Mucosa of descending colon (tissue), 3 donors: ENCODE measurements around the gene RPL41. TPM values are rescaled to one million over a fixed set of nuclear protein-coding genes. Genes with fewer than 3 reads are reported as not detected.

Experiments
- ATAC-seq: fragments of 200-7000 bp; cut with Tn5 transposase; one replicate; pipeline ENCODE4 v1.9.1; 2020; ENCODE audit warnings: mild to moderate bottlenecking, moderate library complexity
- DNase-seq, 3 donors: peaks; one replicate each; pipeline ENCODE4 v3.0.0-alpha.2; 2020
- H3K36me3 ChIP-seq: fragments of 200-600 bp; one replicate; pipeline ENCODE4 v1.8.0; 2021; ENCODE audit warnings: low read depth, mild to moderate bottlenecking
- H3K4me1 ChIP-seq: fragments of 200-600 bp; one replicate; pipeline ENCODE4 v1.8.0; 2021; ENCODE audit warnings: low read depth, mild to moderate bottlenecking
- H3K4me3 ChIP-seq: fragments of 200-600 bp; one replicate; pipeline ENCODE4 v1.8.0; 2021; ENCODE audit warnings: mild to moderate bottlenecking
- H3K9me3 ChIP-seq: fragments of 200-600 bp; one replicate; pipeline ENCODE4 v1.8.0; 2021; ENCODE audit warnings: mild to moderate bottlenecking
- intact Hi-C, 2 donors: fragments of 100-400 bp; cut with DNase I in 1 of 2; cut with micrococcal nuclease in 1 of 2; formaldehyde crosslinking; loops; one replicate each; pipeline versions ENCODE4 v1.11.0 to v1.11.1; 2022; cut with DNase I, micrococcal nuclease
- total RNA-seq, 3 donors: library from RNA; stranded (reverse); fragmentation: NEBNext Ultra II Directional in 2 of 3; extraction: Animal tissue kit (Norgen Biotek cat#: 25700) in 2 of 3; gene quantifications; one replicate each; pipeline versions ENCODE4 v1.2.1 to v1.2.4, GENCODE V29; 2021 to 2023
- TF ChIP-seq, protein P1 (sequence below): fragments of 200-600 bp; IDR thresholded peaks from one replicate; pipeline ENCODE4 v1.8.0; 2022; ENCODE audit warnings: antibody characterized with exemption, mild to moderate bottlenecking
- donor health status: DM: no; HTN: no; CAD: no; lungs with moderate emphysema.
- donor health status: DM: no; HTN: no; CAD: no.
- donor health status: DM: no; HTN: yes; CAD: no.

RPL41 gene
- total RNA-seq, 3 donors from 2014 or later, result 2,763 to 3,198 (median 3,152) TPM

DNA sequence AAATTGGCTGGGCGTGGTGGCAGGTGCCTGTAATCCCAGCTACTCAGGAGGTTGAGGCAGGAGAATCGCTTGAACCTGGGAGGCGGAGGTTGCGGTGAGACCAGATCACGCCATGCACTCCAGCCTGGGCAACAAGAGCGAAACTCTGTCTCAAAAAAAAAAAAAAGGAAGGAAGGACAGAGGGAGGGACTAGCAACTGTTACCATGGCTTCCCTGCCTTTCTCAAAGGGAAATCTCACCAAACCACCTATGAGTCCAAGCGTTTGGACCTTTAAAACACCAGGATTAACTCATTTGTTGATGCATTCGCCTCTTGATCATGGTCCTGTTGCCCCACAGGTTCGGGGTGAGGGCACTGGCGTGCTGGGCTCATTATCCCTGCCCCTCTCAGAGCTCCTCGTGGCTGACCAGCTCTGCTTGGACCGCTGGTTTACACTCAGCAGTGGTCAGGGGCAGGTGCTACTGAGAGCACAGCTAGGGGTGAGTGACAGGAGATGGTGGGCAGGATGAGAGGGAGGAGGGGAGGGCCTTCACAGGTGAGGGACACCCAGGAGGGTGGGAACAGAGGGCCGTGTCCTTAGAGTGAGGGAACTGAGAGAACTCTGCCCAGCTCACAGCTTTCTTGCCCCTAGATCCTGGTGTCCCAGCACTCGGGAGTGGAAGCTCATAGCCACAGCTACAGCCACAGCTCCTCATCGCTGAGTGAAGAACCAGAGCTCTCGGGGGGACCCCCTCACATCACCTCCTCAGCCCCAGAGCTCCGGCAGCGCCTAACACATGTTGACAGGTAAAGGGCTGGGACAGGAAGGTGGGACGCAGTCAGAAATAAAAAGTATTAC, 25.7 kb downstream of the RPL41 start:
- TF ChIP-seq, protein P1, sequence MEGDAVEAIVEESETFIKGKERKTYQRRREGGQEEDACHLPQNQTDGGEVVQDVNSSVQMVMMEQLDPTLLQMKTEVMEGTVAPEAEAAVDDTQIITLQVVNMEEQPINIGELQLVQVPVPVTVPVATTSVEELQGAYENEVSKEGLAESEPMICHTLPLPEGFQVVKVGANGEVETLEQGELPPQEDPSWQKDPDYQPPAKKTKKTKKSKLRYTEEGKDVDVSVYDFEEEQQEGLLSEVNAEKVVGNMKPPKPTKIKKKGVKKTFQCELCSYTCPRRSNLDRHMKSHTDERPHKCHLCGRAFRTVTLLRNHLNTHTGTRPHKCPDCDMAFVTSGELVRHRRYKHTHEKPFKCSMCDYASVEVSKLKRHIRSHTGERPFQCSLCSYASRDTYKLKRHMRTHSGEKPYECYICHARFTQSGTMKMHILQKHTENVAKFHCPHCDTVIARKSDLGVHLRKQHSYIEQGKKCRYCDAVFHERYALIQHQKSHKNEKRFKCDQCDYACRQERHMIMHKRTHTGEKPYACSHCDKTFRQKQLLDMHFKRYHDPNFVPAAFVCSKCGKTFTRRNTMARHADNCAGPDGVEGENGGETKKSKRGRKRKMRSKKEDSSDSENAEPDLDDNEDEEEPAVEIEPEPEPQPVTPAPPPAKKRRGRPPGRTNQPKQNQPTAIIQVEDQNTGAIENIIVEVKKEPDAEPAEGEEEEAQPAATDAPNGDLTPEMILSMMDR, result no peak
- intact Hi-C loops, result no loop called here
- H3K4me3 ChIP-seq, result no peak overlapping the region
- ATAC-seq (no peak), DNase-seq (no peak)
- peaks cover 4% of the 10 kb centered on the region for H3K36me3 ChIP-seq
- no peaks in the 10 kb centered on the region for H3K9me3 ChIP-seq
- H3K4me1 ChIP-seq, result peaks cover 11% of the 10 kb centered on the region

DNA sequence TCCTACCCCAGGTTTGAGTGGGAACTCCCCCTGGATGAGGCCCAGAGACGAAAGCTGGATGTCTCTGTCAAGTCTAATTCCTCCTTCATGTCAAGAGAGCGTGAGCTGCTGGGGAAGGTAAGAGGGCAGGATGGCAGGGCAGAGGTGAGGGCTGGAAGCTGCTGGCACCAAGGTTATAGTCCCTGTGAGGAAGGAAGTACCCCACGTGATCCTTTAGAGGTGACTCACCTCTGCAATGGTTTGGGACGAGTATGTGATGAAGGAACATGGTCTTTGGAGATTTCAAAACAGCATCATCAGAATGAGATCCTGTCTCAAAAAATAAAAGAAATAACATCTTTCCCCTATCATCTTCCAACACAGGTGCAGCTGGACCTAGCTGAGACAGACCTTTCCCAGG, 26.8 kb downstream of the RPL41 start:
- Histone ChIP-seq H3K36me3 (peaks cover 2% of the 10 kb centered on the region), H3K4me3 (no peak overlapping the region), H3K4me1 (peaks cover 14% of the 10 kb centered on the region), H3K9me3 (no peaks in the 10 kb centered on the region)
- peak; percentile 46 for ATAC-seq
- intact Hi-C loops, result no loop called here
- TF ChIP-seq, protein P1, result no peak
- no peak for DNase-seq

DNA sequence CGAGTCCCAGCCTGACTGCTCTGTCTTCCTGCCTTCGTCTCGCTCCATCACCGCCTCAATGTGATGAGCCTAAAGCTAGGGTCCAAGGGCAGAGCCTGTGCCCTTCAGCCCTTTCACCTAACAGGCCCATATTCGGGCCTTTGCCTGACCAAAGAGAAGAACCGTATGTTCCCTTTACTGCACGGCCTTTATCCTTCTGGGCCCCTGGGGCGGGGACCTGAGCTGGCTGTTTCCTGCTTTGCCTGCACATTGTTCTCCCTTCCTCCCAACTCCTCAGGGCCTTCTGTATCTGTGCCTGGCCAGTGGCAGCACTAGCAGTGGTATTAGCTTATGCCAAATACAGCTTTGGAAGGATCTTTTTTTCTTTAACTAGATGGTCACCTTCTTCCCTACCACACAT, 27.4 kb downstream of the RPL41 start:
- Histone ChIP-seq H3K4me3 (no peak overlapping the region), H3K9me3 (no peaks in the 10 kb centered on the region), H3K4me1 (peaks cover 14% of the 10 kb centered on the region), H3K36me3 (no peaks in the 10 kb centered on the region)
- DNase-seq, result peak in 2 of 3 donors; percentile 63
- intact Hi-C loops, result no loop called here
- peak; percentile 77 for ATAC-seq
- TF ChIP-seq, protein P1, result no peak

DNA sequence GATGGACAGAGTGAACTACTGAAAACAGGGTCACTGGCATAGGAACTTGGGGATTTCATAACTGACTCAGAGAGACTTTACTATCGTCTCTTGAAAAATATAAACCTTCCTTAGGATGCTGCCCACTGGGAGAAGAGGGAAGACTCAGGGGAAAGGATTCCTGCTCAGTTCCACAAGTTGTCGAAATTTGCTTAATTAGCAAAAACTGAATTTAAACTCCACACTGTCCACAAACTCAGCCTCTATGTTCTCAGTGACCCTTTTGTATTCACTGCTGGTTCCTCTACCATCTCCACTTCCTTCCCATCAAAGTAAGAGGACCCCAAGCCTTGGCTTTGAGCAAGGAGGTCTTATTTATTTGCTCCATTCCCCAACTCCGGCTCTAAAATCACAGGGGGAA, 28.8 kb downstream of the RPL41 start:
- Histone ChIP-seq H3K4me1 (peaks cover 14% of the 10 kb centered on the region), H3K36me3 (no peaks in the 10 kb centered on the region), H3K4me3 (no peak overlapping the region), H3K9me3 (no peaks in the 10 kb centered on the region)
- DNase-seq (no peak), ATAC-seq (no peak)
- TF ChIP-seq, protein P1, result no peak
- intact Hi-C loops, result no loop called here

DNA sequence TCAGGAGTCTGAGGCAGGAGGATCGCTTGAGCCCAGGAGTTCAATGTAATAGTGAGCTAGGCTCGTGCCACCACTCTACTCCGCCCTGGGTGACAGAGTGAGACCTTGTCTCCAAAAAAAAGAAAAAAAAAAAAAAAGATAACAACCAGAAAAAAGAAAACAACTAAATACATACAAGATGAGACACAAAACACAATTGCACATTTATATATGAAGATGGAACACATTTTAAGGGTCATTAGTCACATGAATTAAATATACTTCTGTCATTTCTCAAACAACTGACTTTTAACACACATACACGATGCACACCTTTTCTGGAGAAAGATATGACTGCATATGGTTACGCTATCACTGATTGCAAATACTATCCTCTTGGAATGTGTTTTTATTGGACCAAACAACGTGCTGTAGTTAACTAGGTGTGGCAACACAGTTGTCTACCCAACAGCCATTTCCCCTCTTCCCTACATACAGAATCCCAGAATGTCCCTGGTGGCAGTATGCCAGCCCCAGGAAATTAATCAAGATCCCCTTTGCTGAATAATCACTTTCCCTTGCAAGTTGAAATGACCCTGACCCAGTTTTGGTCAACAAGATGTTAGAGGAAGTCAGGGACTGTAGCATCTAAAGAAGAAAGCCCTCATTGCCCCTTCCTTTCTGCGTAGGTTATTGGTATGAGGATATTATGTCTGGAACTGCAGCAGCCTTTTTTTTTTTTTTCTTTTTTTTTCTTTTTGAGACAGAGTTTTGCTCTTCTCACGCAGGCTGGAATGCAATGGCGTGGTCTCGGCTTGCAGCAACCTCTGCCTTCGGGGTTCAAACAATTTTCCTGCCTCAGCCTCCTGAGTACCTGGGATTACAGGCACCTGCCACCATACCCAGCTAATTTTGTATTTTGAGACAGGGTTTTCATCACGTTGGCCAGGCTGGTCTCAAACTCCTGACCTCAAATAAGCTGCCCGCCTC, 30.3 kb downstream of the RPL41 start:
- peak; percentile 87 for ATAC-seq
- intact Hi-C loops, result no loop called here

More for the DNA sequence above, 30.3 kb downstream of the RPL41 start:
- Histone ChIP-seq H3K36me3 (no peaks in the 10 kb centered on the region), H3K4me1 (peaks cover 18% of the 10 kb centered on the region), H3K9me3 (no peaks in the 10 kb centered on the region), H3K4me3 (no peak overlapping the region)
- DNase-seq, result peak in 2 of 3 donors; percentile 39 to 71
- TF ChIP-seq, protein P1, result no peak
